ENCODE measurements around the gene FUT6.

The FUT6 gene

DNA sequence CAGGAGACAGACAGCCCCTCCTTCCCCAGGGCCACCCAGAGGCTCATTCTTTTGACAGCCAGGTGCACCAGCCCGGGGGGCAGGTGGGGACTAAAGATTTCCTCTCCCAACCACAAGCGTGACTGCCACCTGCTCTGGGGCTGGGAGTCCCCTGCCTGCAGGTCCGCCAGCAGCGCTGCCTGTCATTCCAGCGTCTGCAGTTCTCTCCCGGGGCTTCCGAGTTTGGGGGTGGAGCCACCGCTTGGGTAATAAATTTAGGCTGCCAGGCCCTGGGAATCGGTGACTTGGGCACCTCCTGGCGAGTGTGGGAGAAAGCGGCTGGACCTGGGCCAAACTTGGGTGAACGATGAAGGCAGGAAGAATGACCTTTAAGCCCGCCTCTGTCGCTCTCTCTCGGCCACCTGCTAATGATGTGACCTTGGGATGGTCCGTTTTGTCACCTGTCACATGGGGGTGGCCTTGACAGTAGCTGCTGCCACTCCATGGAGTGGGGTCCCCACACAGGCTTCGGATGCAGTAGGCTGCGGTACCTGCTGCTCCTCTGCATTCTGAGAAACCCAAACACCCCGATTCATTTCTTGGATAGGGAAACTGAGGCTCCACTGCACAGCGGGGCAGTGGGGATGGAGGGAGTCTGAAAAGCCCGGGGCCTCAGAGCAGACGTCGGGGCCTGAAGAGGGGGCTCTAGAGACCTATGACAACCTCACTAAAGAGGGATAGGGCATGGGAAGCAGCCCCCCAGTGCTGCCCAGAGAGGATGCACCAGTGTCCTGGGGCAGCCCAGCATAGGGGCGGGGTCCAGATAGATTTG is 12.8 kb downstream of the FUT6 start:
- peaks cover 3% of the 10 kb centered on the region for H3K27me3 Mint-ChIP-seq (ENCODE audit: low read depth)
- peaks cover 6% of the 10 kb centered on the region for H3K4me1 Mint-ChIP-seq (ENCODE audit: low read depth)
- no peaks in the 10 kb centered on the region for H3K36me3 Mint-ChIP-seq (ENCODE audit: low read depth)
- H3K9me3 Mint-ChIP-seq: no peaks in the 10 kb centered on the region
- H3K4me3 Mint-ChIP-seq: peak overlapping the region; percentile 79
- H3K27ac Mint-ChIP-seq: peak overlapping the region; percentile 85

DNA sequence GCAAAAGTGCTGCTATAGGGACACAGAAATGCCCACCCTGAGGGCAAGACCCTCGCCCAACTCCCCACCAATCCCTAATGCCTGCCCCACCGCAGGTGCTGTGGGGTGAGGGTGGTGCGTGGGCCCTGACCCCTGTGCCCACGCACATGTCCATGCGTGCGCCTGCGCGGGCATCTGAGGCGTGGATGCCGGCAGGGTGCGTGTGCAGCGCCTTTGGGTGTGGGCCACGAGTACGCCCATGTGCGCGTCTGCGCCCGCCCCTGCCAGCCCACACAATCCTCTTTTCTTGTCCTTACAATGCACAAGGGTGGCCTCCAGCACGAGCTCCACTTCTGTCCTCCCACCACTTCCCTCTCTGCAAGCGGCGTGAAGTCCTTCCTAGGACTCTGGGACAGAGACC is 14.3 kb downstream of the FUT6 start:
- H3K27me3 Mint-ChIP-seq (ENCODE audit: low read depth): peaks cover 3% of the 10 kb centered on the region
- no peak overlapping the region for H3K4me3 Mint-ChIP-seq
- H3K36me3 Mint-ChIP-seq (ENCODE audit: low read depth): no peaks in the 10 kb centered on the region
- H3K9me3 Mint-ChIP-seq: no peaks in the 10 kb centered on the region
- H3K27ac Mint-ChIP-seq: no peak overlapping the region
- peaks cover 6% of the 10 kb centered on the region for H3K4me1 Mint-ChIP-seq (ENCODE audit: low read depth)

DNA sequence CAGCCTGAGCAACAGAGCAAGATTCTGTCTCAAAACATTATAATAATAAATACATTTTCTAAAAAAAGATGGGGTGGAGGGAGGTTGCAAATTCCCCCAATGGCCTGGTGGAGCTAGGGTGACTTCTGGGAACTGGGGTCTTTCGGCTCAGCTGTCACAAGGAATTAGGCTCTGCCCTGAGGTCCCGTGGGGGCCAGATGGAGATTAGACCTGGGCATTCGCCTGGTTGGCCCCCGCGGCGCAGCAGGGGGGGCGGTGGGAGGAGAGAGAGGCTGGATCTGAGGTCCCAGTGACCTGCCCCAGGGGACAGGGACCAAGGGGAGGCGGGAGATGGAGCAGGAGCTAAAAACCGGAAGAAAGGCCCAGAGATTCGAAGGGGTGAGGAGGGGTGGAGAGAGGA is 14.8 kb downstream of the FUT6 start:
- H3K4me1 Mint-ChIP-seq (ENCODE audit: low read depth): peaks cover 6% of the 10 kb centered on the region
- no peak overlapping the region for H3K27ac Mint-ChIP-seq
- H3K27me3 Mint-ChIP-seq (ENCODE audit: low read depth): peaks cover 3% of the 10 kb centered on the region

GRCh38 chr19:5823579-5824281 is 15.8 kb downstream of the FUT6 start:
- no peak overlapping the region for H3K4me3 Mint-ChIP-seq
- peaks cover 3% of the 10 kb centered on the region for H3K27me3 Mint-ChIP-seq (ENCODE audit: low read depth)
- H3K36me3 Mint-ChIP-seq (ENCODE audit: low read depth): no peaks in the 10 kb centered on the region
- no peaks in the 10 kb centered on the region for H3K9me3 Mint-ChIP-seq
- H3K27ac Mint-ChIP-seq: no peak overlapping the region
- peaks cover 6% of the 10 kb centered on the region for H3K4me1 Mint-ChIP-seq (ENCODE audit: low read depth)

More for the DNA sequence above, 14.8 kb downstream of the FUT6 start:
- Mint-ChIP-seq H3K36me3 (ENCODE audit: low read depth) (no peaks in the 10 kb centered on the region), H3K4me3 (no peak overlapping the region), H3K9me3 (no peaks in the 10 kb centered on the region)

DNA sequence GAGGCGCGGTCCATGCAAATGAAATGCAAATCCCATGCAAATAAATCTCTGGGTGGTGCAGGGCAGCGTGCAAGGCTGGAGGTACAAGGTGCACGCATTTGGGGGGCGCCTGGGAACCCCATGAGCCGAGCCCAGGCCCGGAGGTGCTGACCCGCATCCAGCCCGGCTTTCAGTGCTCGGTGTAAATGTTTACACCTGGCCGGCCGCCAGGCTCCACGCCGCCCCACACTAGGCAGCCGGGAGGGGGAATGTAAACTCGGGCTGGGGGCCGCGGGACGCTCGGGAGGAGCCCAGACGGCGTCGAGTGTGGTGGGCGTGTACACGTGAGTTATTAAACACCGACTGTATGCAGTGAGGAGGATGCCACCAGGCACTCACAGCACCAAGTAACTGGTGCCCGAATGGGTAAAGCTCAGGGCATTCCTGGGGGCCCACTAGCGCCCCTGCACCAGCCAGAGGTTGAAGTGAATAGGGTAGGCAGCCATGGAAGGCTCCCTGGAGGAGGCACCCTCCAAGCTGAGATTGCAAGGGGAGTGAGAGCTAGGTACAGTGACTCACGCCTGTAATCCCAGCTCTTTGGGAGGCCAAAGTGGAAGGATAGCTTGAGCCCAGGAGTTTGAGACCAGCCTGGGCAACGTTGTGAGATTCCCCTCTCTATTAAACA is 17.2 kb downstream of the FUT6 start:
- no peak overlapping the region for H3K4me3 Mint-ChIP-seq
- H3K4me1 Mint-ChIP-seq (ENCODE audit: low read depth): peaks cover 3% of the 10 kb centered on the region
- peaks cover 3% of the 10 kb centered on the region for H3K27me3 Mint-ChIP-seq (ENCODE audit: low read depth)
- H3K27ac Mint-ChIP-seq: no peak overlapping the region
- no peaks in the 10 kb centered on the region for H3K36me3 Mint-ChIP-seq (ENCODE audit: low read depth)
- H3K9me3 Mint-ChIP-seq: no peaks in the 10 kb centered on the region

DNA sequence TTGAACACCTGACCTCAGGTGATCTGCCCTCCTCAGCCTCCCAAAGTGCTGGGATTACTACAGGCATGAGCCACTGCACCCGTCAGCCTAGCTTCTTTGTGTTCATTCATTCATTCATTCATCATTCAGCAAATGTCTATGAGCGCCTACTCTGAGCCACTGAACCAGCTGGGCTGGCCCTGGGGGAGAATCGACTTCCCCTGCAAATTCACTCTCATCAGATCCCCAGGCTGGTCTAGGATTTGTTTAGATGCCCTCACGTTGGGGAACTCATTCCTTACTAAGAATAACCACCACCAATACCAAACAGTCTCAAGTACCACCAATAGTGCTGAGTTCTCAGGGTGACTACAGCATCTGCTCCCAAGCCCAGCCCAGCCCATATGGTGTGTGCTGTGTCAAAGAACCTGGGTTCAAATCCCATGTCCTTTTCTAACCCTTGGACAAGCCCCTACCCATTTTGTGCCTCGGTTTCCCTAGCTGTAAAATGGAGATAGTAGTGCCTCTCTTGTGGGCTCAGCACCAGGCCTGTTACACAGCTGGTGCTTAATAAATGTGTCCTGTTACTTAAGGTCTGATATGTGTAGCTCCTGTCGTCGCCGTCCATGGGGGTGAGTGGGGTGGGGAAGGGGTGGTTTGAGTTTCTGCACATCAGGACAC is 17.9 kb downstream of the FUT6 start:
- Mint-ChIP-seq H3K36me3 (ENCODE audit: low read depth) (no peaks in the 10 kb centered on the region), H3K4me1 (ENCODE audit: low read depth) (no peaks in the 10 kb centered on the region), H3K9me3 (no peaks in the 10 kb centered on the region)

GRCh38 chr19:5820785-5821184 is 18.7 kb downstream of the FUT6 start:
- no peak overlapping the region for H3K4me3 Mint-ChIP-seq
- H3K27ac Mint-ChIP-seq: no peak overlapping the region
- no peaks in the 10 kb centered on the region for H3K4me1 Mint-ChIP-seq (ENCODE audit: low read depth)
- H3K36me3 Mint-ChIP-seq (ENCODE audit: low read depth): no peaks in the 10 kb centered on the region
- H3K27me3 Mint-ChIP-seq (ENCODE audit: low read depth): no peaks in the 10 kb centered on the region
- no peaks in the 10 kb centered on the region for H3K9me3 Mint-ChIP-seq

More for the DNA sequence above, 17.9 kb downstream of the FUT6 start:
- Mint-ChIP-seq H3K27ac (no peak overlapping the region), H3K27me3 (ENCODE audit: low read depth) (no peaks in the 10 kb centered on the region), H3K4me3 (no peak overlapping the region)

DNA sequence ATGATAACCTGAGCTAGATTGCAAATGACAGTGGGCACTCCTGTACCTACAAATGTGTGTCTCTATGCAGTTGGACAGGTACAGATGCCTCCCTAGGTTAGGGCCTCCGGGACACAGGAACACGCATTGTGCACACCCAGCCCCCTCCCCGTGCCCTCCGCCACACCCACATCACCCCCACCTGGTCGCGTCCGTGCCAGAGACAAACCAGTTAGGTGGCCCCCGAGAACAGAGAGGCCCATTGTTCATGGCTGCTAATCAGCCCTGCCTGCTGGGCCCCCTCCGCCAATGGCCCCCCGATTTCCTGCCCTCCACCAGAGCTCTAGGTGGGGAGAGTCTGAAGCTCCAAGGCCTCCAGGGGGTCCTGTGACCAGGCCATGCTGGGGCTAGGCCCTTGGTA is 20.9 kb downstream of the FUT6 start:
- no peak overlapping the region for H3K4me3 Mint-ChIP-seq

GRCh38 chr19:5817218-5817617 is 22.3 kb downstream of the FUT6 start:
- Mint-ChIP-seq H3K27ac (no peak overlapping the region), H3K27me3 (ENCODE audit: low read depth) (no peaks in the 10 kb centered on the region), H3K4me1 (ENCODE audit: low read depth) (no peaks in the 10 kb centered on the region)

More for the DNA sequence above, 20.9 kb downstream of the FUT6 start:
- no peaks in the 10 kb centered on the region for H3K27me3 Mint-ChIP-seq (ENCODE audit: low read depth)
- no peak overlapping the region for H3K27ac Mint-ChIP-seq
- no peaks in the 10 kb centered on the region for H3K36me3 Mint-ChIP-seq (ENCODE audit: low read depth)
- no peaks in the 10 kb centered on the region for H3K4me1 Mint-ChIP-seq (ENCODE audit: low read depth)
- no peaks in the 10 kb centered on the region for H3K9me3 Mint-ChIP-seq

GRCh38 chr19:5814852-5815246 is 24.7 kb downstream of the FUT6 start:
- H3K27me3 Mint-ChIP-seq (ENCODE audit: low read depth): no peaks in the 10 kb centered on the region

More at GRCh38 chr19:5817218-5817617, 22.3 kb downstream of the FUT6 start:
- Mint-ChIP-seq H3K36me3 (ENCODE audit: low read depth) (no peaks in the 10 kb centered on the region), H3K9me3 (no peaks in the 10 kb centered on the region), H3K4me3 (no peak overlapping the region)

DNA sequence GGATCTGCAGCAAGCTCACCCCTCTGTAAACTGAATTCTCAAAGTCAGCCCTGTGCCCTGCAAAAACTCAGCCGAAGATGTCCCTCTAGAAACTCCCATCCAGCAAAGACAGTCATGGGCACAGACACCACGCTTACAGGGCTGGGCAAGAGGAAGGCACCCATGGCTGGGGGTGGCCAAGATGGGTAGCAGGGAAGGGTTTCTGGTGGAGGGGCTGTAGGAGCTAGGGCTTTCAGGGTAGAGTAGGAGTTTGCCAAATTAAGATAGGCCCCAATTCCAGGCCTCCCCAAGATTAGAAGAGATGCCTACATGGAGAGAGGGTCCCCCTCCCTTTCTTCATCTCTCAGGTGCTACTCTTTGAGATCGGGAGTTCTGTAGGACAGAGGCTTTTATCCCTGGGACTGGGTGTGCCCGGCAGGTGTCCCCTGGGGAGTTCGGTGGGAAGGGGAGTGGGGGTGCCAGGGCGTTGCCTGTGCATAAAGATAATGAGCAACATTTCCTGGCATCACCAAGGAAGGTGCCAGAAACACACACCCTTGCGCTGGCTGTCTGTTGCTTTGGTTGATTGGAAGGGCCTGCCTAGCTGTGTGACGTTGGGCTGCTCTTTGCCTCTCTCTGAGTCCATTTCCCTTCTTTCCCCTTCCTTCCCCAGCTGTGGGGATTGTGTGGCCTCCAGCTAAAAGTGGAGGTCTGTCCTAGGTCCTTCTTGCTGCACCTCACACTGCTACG is 25.2 kb downstream of the FUT6 start:
- Mint-ChIP-seq H3K27me3 (ENCODE audit: low read depth) (no peaks in the 10 kb centered on the region), H3K4me1 (ENCODE audit: low read depth) (no peaks in the 10 kb centered on the region), H3K36me3 (ENCODE audit: low read depth) (no peaks in the 10 kb centered on the region), H3K27ac (no peak overlapping the region), H3K4me3 (no peak overlapping the region), H3K9me3 (no peaks in the 10 kb centered on the region)

More at GRCh38 chr19:5814852-5815246, 24.7 kb downstream of the FUT6 start:
- Mint-ChIP-seq H3K36me3 (ENCODE audit: low read depth) (no peaks in the 10 kb centered on the region), H3K4me1 (ENCODE audit: low read depth) (no peaks in the 10 kb centered on the region), H3K4me3 (no peak overlapping the region), H3K9me3 (no peaks in the 10 kb centered on the region), H3K27ac (no peak overlapping the region)

DNA sequence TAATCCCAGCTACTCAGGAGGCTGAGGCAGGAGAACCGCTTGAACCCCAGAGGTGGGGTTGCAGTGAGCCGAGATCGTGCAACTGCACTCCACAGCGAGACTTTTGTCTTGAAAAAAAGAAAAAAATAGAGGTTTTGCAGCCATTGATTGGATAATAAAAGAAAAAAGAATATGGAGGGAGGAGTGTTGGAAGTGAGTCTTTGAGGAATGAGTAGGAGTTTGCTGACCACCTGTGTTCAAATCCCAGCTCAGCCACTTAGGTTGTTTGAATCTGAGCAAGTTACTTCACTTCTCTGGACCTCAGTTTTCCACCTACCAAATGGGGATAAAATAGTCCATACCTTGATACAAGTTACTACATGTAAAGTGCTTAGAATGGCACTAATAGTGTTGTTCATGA is 28.4 kb downstream of the FUT6 start:
- no peaks in the 10 kb centered on the region for H3K4me1 Mint-ChIP-seq (ENCODE audit: low read depth)
- H3K4me3 Mint-ChIP-seq: no peak overlapping the region
- H3K27me3 Mint-ChIP-seq (ENCODE audit: low read depth): peaks cover 16% of the 10 kb centered on the region
- H3K27ac Mint-ChIP-seq: no peak overlapping the region
- no peaks in the 10 kb centered on the region for H3K36me3 Mint-ChIP-seq (ENCODE audit: low read depth)
- H3K9me3 Mint-ChIP-seq: no peaks in the 10 kb centered on the region

GRCh38 chr19:5809469-5809868 is 30.0 kb downstream of the FUT6 start:
- peaks cover under 1% of the 10 kb centered on the region for H3K4me1 Mint-ChIP-seq (ENCODE audit: low read depth)
- H3K27ac Mint-ChIP-seq: no peak overlapping the region
- peaks cover 21% of the 10 kb centered on the region for H3K27me3 Mint-ChIP-seq (ENCODE audit: low read depth)
- H3K36me3 Mint-ChIP-seq (ENCODE audit: low read depth): no peaks in the 10 kb centered on the region
- H3K4me3 Mint-ChIP-seq: no peak overlapping the region
- no peaks in the 10 kb centered on the region for H3K9me3 Mint-ChIP-seq

DNA sequence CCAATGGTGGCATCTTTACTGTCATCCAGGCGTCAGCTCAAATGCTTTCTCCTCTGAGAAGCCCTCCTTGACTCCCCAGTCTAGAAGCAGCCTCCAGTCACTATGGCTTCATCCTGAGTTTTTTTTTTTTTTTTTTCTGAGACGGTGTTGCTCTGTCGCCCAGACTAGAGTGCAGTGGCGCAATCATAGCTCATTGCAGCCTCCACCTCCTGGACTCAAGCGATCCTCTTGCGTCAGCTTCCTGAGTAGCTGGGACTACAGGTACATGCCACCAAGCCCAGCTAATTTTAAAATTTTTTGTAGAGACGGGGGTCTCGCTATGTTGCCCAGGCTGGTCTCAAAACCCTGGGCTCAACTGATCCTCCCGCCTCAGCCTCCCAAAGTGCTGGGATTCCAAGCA is 30.4 kb downstream of the FUT6 start:
- Mint-ChIP-seq H3K27ac (no peak overlapping the region), H3K36me3 (ENCODE audit: low read depth) (no peaks in the 10 kb centered on the region), H3K27me3 (ENCODE audit: low read depth) (peaks cover 25% of the 10 kb centered on the region), H3K4me3 (no peak overlapping the region), H3K4me1 (ENCODE audit: low read depth) (peaks cover 5% of the 10 kb centered on the region), H3K9me3 (no peaks in the 10 kb centered on the region)

Measured in T-helper 1 cell treated with Interleukin-12 subunit alpha and Interleukin-12 subunit beta and Interleukin-4 antibody, amounts not matched to agents 30 μg/mL and 1 μg/mL, for 36 hours (primary cell).